GM12878 (cell line): ENCODE data around the gene TOX2. TPM values are rescaled to one million over a fixed set of nuclear protein-coding genes. Genes with fewer than 3 reads are reported as not detected.

ENCODE experiments used
- ATAC-seq: fragments of 200-7000 bp; cut with Tn5 transposase; 3 replicates; pipeline ENCODE4 v1.9.1; 2020; ENCODE audit warnings: mild to moderate bottlenecking, moderate library complexity
- BruUV-seq: library from RNA; stranded (reverse); fragments of 400-500 nt; replicated peaks from 2 replicates; lab custom pipeline; 2021; lab: Mats Ljungman, UMichigan
- CTCF ChIA-PET: fragments of 300-600 bp; sonication (Branson Sonifier 250); formaldehyde crosslinking; extraction: SDS; loops from one replicate; lab custom pipeline; 2021; ENCODE audit warnings: inconsistent platforms; lab: Yijun Ruan, JAX
- POLR2A ChIA-PET: fragments of 350-600 bp; formaldehyde crosslinking; extraction: SDS; loops from one replicate; lab custom pipeline; 2021; ENCODE audit warnings: inconsistent platforms; lab: Charles Lee
- RAD21 ChIA-PET: fragments of 300-600 bp; sonication (Branson Sonifier 250); formaldehyde crosslinking; loops from one replicate; lab custom pipeline; 2023; ENCODE audit warnings: antibody characterized with exemption; ENCODE audit not compliant: unreplicated experiment; lab: Charles Lee
- SMC1A ChIA-PET: fragments of 300-600 bp; sonication (Branson Sonifier 250); formaldehyde crosslinking; loops from one replicate; lab custom pipeline; 2023; ENCODE audit not compliant: unreplicated experiment, uncharacterized antibody; lab: Charles Lee
- DNase-seq: peaks from one replicate; pipeline ENCODE4 v3.0.0-alpha.2; 2011; ENCODE audit warnings: low read depth, low spot score
- FAIRE-seq: peaks from 3 replicates; lab custom pipeline; 2011; peaks lifted over from hg19 to GRCh38; lab: Jason Lieb, UNC
- H2AFZ ChIP-seq: 2 replicates; pipeline ENCODE4 v1.6.0; 2011; ENCODE audit warnings: low read depth, low read length, control low read depth; ENCODE audit not compliant: control insufficient read depth
- H3K27ac ChIP-seq: 2 replicates; pipeline ENCODE4 v1.5.1; 2011; ENCODE audit warnings: control low read depth; ENCODE audit not compliant: control insufficient read depth, insufficient read depth
- H3K27me3 ChIP-seq, 2 experiments: replicated peaks in 1 of 2; 2 replicates each; pipeline versions ENCODE4 v1.6.0 to v1.6.1; 2011; ENCODE audit warnings: low read length in 1 of 2; ENCODE audit not compliant: control insufficient read depth in 2 of 2, insufficient read depth in 2 of 2
- H3K36me3 ChIP-seq, 2 experiments: 2 replicates each; pipeline ENCODE4 v1.5.1; 2011; ENCODE audit warnings: low read length in 1 of 2; ENCODE audit not compliant: control insufficient read depth in 2 of 2, insufficient read depth in 2 of 2
- H3K4me1 ChIP-seq: 2 replicates; pipeline ENCODE4 v1.6.1; 2011; ENCODE audit warnings: mild to moderate bottlenecking, low read length, moderate library complexity, mixed read lengths; ENCODE audit not compliant: control insufficient read depth, insufficient read depth
- H3K4me2 ChIP-seq: 2 replicates; pipeline ENCODE4 v1.6.0; 2011; ENCODE audit warnings: control low read depth; ENCODE audit not compliant: control insufficient read depth, insufficient read depth
- H3K4me3 ChIP-seq: fragments of 200-600 bp; sonication (generic); 2 replicates; pipeline ENCODE4 v1.5.1; 2016
- H3K79me2 ChIP-seq: 2 replicates; pipeline ENCODE4 v1.6.0; 2011; ENCODE audit warnings: low read length; ENCODE audit not compliant: control insufficient read depth, insufficient read depth
- H3K9ac ChIP-seq: 2 replicates; pipeline ENCODE4 v1.8.0; 2011; ENCODE audit warnings: low read length, control low read depth, mixed read lengths; ENCODE audit not compliant: control insufficient read depth, insufficient read depth
- H3K9me3 ChIP-seq: replicated peaks from 3 replicates; pipeline ENCODE4 v1.5.1; 2011; ENCODE audit warnings: mild to moderate bottlenecking, low read length; ENCODE audit not compliant: control insufficient read depth, insufficient read depth
- H4K20me1 ChIP-seq: 2 replicates; pipeline ENCODE4 v1.6.0; 2011; ENCODE audit not compliant: control insufficient read depth, insufficient read depth
- ATF7 ChIP-seq: fragments of 450-650 bp; IDR thresholded peaks from 2 replicates; pipeline ENCODE4 v1.6.1; 2016; ENCODE audit warnings: low read depth, mild to moderate bottlenecking
- BHLHE40 ChIP-seq, 2 experiments: fragments of 450-650 bp in 1 of 2; IDR thresholded peaks; 2 replicates each; pipeline ENCODE4 v1.6.1; 2011 to 2017; ENCODE audit warnings: low read depth in 2 of 2, borderline replicate concordance in 1 of 2, improper control_type of control experiment in 1 of 2, low read length in 1 of 2, mild to moderate bottlenecking in 1 of 2
- CREB1 ChIP-seq: IDR thresholded peaks from 2 replicates; pipeline ENCODE4 v1.6.1; 2012; ENCODE audit warnings: low read depth, mild to moderate bottlenecking, inconsistent platforms
- FOXM1 ChIP-seq: IDR thresholded peaks from 2 replicates; pipeline ENCODE4 v1.6.1; 2012; ENCODE audit warnings: low read depth, mild to moderate bottlenecking, inconsistent platforms, low read length, moderate library complexity
- IKZF2 ChIP-seq, 2 experiments: fragments of 450-650 bp; IDR thresholded peaks; 2 replicates each; pipeline ENCODE4 v1.6.1; 2017; ENCODE audit warnings: mild to moderate bottlenecking in 2 of 2, moderate library complexity in 2 of 2
- IRF4 ChIP-seq: IDR thresholded peaks from 2 replicates; pipeline ENCODE4 v1.6.1; 2011; ENCODE audit warnings: low read depth, low read length
- MEF2A ChIP-seq: IDR thresholded peaks from 2 replicates; pipeline ENCODE4 v1.6.1; 2011; ENCODE audit warnings: low read depth, mild to moderate bottlenecking, low read length, moderate library complexity; ENCODE audit not compliant: insufficient read depth
- RB1 ChIP-seq: fragments of 450-650 bp; formaldehyde crosslinking; IDR thresholded peaks from 2 replicates; pipeline ENCODE4 v1.6.1; 2017; ENCODE audit warnings: mild to moderate bottlenecking, borderline replicate concordance
- RELA ChIP-seq: fragments of 450-650 bp; IDR thresholded peaks from 2 replicates; pipeline ENCODE4 v1.8.0; 2014; ENCODE audit warnings: borderline replicate concordance; ENCODE audit not compliant: partially characterized antibody
- SKIL ChIP-seq: fragments of 450-650 bp; IDR thresholded peaks from 2 replicates; pipeline ENCODE4 v1.6.1; 2017; ENCODE audit warnings: mild to moderate bottlenecking, low read depth, inconsistent platforms; ENCODE audit not compliant: poor library complexity, severe bottlenecking
- SMAD5 ChIP-seq: IDR thresholded peaks from 2 replicates; pipeline ENCODE4 v1.6.1; 2016; ENCODE audit warnings: antibody characterized with exemption, low read depth
- SMC3 ChIP-seq: IDR thresholded peaks from 2 replicates; pipeline ENCODE4 v1.6.1; 2011; ENCODE audit warnings: low read length, improper control_type of control experiment, borderline replicate concordance
- SP1 ChIP-seq: IDR thresholded peaks from one replicate; pipeline ENCODE4 v1.6.1; 2011; ENCODE audit warnings: low read depth, low read length
- TCF12 ChIP-seq: IDR thresholded peaks from 2 replicates; pipeline ENCODE4 v1.6.1; 2011; ENCODE audit warnings: low read depth, mild to moderate bottlenecking, low read length
- YY1 ChIP-seq: IDR thresholded peaks from 2 replicates; pipeline ENCODE4 v1.6.1; 2011; ENCODE audit warnings: low read depth, mild to moderate bottlenecking, low read length
- ZNF207 ChIP-seq: fragments of 450-650 bp; IDR thresholded peaks from 2 replicates; pipeline ENCODE4 v1.6.1; 2014; ENCODE audit warnings: antibody characterized with exemption, mild to moderate bottlenecking, borderline replicate concordance
- ZNF217 ChIP-seq: fragments of 450-650 bp; IDR thresholded peaks from 2 replicates; pipeline ENCODE4 v1.6.1; 2017; ENCODE audit warnings: antibody characterized with exemption, mild to moderate bottlenecking
- WGBS: methylation state at CpG from one replicate; pipeline ENCODE4 v1.1.6; 2016; ENCODE audit warnings: low lambda C conversion rate; ENCODE audit not compliant: insufficient replicate concordance, insufficient coverage; ENCODE audit errors: missing lambda C conversion rate; 5-methylcytosine and 5-hydroxymethylcytosine counted together
- in situ Hi-C: fragments of 300-500 bp; cut with MboI; formaldehyde crosslinking; loops from 9 replicates; pipeline ENCODE4 v1.14.3; 2018; ENCODE audit warnings: mixed read lengths
- intact Hi-C: fragments of 100-400 bp; cut with micrococcal nuclease; formaldehyde crosslinking; loops from one replicate; pipeline ENCODE4 v1.14.2; 2022; ENCODE audit not compliant: unreplicated experiment
- polyA plus RNA-seq, 11 experiments: library from polyadenylated mRNA; depleted of rRNA in 4 of 11; unstranded in 6 of 11; stranded (reverse) in 5 of 11; fragments of >200 nt; fragmentation: Nextera tagmentation in 4 of 11; fragmentation: Illumina TruSeq in 1 of 11; extraction: Ambion mirVana in 4 of 11; extraction: Trizol in 1 of 11; gene quantifications; 1 replicate in 1 of 11; 2 replicates in 10 of 11; pipeline versions ENCODE4 v1.2.1 to v1.2.3, GENCODE V29; 2011 to 2016; ENCODE audit warnings: inconsistent platforms in 2 of 11, missing spikeins in 2 of 11, low read depth in 1 of 11
- total RNA-seq, 4 experiments: library from RNA; depleted of rRNA in 3 of 4; stranded (reverse); fragments of >200 nt in 3 of 4; fragmentation: Illumina TruSeq in 1 of 4; extraction: Trizol in 1 of 4; gene quantifications; 2 replicates each; pipeline versions ENCODE4 v1.2.1 to v1.2.3, GENCODE V29; 2013 to 2021
- TF ChIP-seq, protein P1 (sequence below): IDR thresholded peaks from 2 replicates; pipeline ENCODE4 v1.6.1; 2012; ENCODE audit warnings: low read length, inconsistent platforms
- TF ChIP-seq, protein P2 (sequence below): fragments of 450-650 bp; IDR thresholded peaks from 2 replicates; pipeline ENCODE4 v1.6.1; 2014; ENCODE audit warnings: mild to moderate bottlenecking

Gene TOX2
- total and polyA plus RNA-seq, 10 of the 15 experiments (the other 5 are each of a cell fraction or from before 2014, with no cell fraction given), result 2.6 to 40.5 (median 7.9) TPM

DNA sequence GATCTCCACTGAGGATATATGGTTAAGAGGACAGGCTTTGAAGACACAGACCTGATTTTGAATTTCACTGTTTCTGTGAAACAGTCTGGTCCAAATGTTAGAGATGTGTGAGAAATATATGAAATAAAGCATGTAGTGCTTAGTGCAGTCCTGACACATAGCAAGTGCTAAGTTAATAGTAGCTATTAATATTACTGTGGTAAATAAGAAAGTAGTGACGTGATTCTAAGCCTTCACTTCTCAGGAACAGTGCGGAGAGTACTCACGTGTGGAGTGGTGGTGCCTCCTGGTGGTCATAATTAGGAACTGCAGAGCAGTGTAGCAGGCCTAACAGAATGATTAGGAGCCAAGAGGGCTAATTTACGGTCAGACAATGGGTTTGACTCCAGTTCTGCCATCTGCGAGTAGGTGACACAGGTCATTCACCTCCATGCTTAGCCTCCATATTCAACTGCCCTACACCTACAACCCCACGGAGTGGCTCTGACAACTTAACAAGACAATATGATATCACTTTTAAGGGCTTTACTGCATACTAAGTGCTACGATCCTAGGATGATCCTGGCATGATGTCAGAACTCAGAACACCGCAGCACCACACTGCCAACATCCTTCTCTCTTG lies 166.1 kb downstream of the TOX2 start:
- Histone ChIP-seq H3K9ac (no peak overlapping the region), H3K79me2 (no peaks in the 10 kb centered on the region), H3K4me3 (no peak overlapping the region), H3K4me1 (0 out of 2 replicates have a peak, but pooled peaks cover 4% of the 10 kb centered on the region), H3K36me3 (no peaks in the 10 kb centered on the region), H2AFZ (peak overlapping the region; percentile 45), H3K27me3 (no peaks in the 10 kb centered on the region), H3K9me3 (no peaks in the 10 kb centered on the region), H3K4me2 (no peak overlapping the region), H3K27ac (no peak overlapping the region), H4K20me1 (no peaks in the 10 kb centered on the region)
- DNase-seq (peak; percentile 55), FAIRE-seq (peak; percentile 94), ATAC-seq (peak; percentile 93)
- BruUV-seq, result no TSS peak
- SMC1A ChIA-PET, result interaction anchor here (0.6 to 7.9 kb wide), 33 partner anchors 9 to 632 kb away, joined by 3 to 164 read pairs (median 5); partner anchors contain the start of gene IFT52
- RAD21 ChIA-PET, result interaction anchor here (0.6 to 10.1 kb wide), 35 partner anchors 8 to 631 kb away, joined by 3 to 182 read pairs (median 4); partner anchors contain the start of gene FITM2
- CTCF ChIA-PET, result interaction anchor here (0.6 to 16.0 kb wide), 49 partner anchors 8 to 629 kb away, joined by 3 to 223 read pairs (median 4); no protein-coding TSS in a partner anchor
- POLR2A ChIA-PET, result interaction anchor here (0.6 to 3.0 kb wide), 2 partner anchors 18 to 331 kb away, joined by 3 to 15 read pairs; no protein-coding TSS in a partner anchor
- WGBS, result 22% methylated on average over 8 of the region's 8 CpGs
- intact Hi-C loops, result loop anchor here (1.0 to 5.0 kb wide), 6 partner anchors 24 to 398 kb away; no protein-coding TSS in a partner anchor
- in situ Hi-C loops, result loop anchor here (5.0 kb wide), 3 partner anchors 328 to 628 kb away; no protein-coding TSS in a partner anchor
- TF ChIP-seq, protein P1, sequence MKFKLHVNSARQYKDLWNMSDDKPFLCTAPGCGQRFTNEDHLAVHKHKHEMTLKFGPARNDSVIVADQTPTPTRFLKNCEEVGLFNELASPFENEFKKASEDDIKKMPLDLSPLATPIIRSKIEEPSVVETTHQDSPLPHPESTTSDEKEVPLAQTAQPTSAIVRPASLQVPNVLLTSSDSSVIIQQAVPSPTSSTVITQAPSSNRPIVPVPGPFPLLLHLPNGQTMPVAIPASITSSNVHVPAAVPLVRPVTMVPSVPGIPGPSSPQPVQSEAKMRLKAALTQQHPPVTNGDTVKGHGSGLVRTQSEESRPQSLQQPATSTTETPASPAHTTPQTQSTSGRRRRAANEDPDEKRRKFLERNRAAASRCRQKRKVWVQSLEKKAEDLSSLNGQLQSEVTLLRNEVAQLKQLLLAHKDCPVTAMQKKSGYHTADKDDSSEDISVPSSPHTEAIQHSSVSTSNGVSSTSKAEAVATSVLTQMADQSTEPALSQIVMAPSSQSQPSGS, result peak; percentile 95
- TF ChIP-seq FOXM1, result peak; percentile 27; the same call in 1 of the 2 replicates
- no peak for TF ChIP-seq SMAD5
- TF ChIP-seq YY1, result peak; percentile 72; the same call in 1 of the 2 replicates
- TF ChIP-seq, protein P2, sequence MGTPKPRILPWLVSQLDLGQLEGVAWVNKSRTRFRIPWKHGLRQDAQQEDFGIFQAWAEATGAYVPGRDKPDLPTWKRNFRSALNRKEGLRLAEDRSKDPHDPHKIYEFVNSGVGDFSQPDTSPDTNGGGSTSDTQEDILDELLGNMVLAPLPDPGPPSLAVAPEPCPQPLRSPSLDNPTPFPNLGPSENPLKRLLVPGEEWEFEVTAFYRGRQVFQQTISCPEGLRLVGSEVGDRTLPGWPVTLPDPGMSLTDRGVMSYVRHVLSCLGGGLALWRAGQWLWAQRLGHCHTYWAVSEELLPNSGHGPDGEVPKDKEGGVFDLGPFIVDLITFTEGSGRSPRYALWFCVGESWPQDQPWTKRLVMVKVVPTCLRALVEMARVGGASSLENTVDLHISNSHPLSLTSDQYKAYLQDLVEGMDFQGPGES, result 0 out of 2 replicates have a peak, but pooled peaks have one; percentile 5
- no peak; the same call in 1 of the 2 replicates for TF ChIP-seq ZNF207
- TF ChIP-seq IRF4, result peak; percentile 72; the same call in 1 of the 2 replicates
- peak; percentile 100 for TF ChIP-seq SMC3
- peak; percentile 43 for TF ChIP-seq RELA
- peak; percentile 84 for TF ChIP-seq MEF2A
- TF ChIP-seq RB1, result peak; percentile 79; the same call in 1 of the 2 replicates
- TF ChIP-seq ZNF217, result no peak
- peak; percentile 98 for TF ChIP-seq ATF7
- TF ChIP-seq TCF12, result no peak
- peak; percentile 84 to 88 for TF ChIP-seq BHLHE40 (IDR thresholded peaks at IDR 0.05; ENCODE audit: borderline replicate concordance in 1 of 2, low read depth in 2 of 2, low read length in 1 of 2)
- TF ChIP-seq IKZF2 (IDR thresholded peaks at IDR 0.05), result peak in 1 of 2 experiments; percentile 48; a peak in 1 of 4 replicates
- peak; percentile 42 for TF ChIP-seq SP1
- TF ChIP-seq SKIL, result peak; percentile 77
- TF ChIP-seq CREB1, result peak; percentile 52
